Measurements from ENCODE around the gene SPATA21.

GRCh38 chr1:16398371-16398953 is 38.8 kb downstream of the SPATA21 start:
- TF ChIP-seq CTCF (IDR thresholded peaks at IDR 0.05) (no peak), POLR2A (IDR thresholded peaks at IDR 0.05) (no peak)

Measured in body of pancreas (tissue), 4 donors.